GM18951 (cell line): Measurements from ENCODE around the gene ETFDH.
"Not testable (repeated sequence)": the region's sequence is repeated elsewhere in the genome, so short reads cannot be mapped to it uniquely, and the experiment has no call there.

ENCODE experiments used
- POLR2A ChIP-seq: IDR thresholded peaks from 4 replicates; pipeline ENCODE4 v1.6.1; 2011; ENCODE audit warnings: mild to moderate bottlenecking; ENCODE audit not compliant: insufficient read length, insufficient read depth; ENCODE audit errors: extremely low read depth
- in situ Hi-C: fragments of 300-500 bp; cut with MboI; formaldehyde crosslinking; loops from one replicate; pipeline ENCODE4 v1.12.0; 2022; ENCODE audit warnings: low sequenced_read_pairs, mixed read lengths, inconsistent platforms; ENCODE audit not compliant: unreplicated experiment

Gene ETFDH

GRCh38 chr4:158750379-158750778 lies 78.3 kb downstream of the ETFDH start:
- TF ChIP-seq POLR2A, result no peak

DNA sequence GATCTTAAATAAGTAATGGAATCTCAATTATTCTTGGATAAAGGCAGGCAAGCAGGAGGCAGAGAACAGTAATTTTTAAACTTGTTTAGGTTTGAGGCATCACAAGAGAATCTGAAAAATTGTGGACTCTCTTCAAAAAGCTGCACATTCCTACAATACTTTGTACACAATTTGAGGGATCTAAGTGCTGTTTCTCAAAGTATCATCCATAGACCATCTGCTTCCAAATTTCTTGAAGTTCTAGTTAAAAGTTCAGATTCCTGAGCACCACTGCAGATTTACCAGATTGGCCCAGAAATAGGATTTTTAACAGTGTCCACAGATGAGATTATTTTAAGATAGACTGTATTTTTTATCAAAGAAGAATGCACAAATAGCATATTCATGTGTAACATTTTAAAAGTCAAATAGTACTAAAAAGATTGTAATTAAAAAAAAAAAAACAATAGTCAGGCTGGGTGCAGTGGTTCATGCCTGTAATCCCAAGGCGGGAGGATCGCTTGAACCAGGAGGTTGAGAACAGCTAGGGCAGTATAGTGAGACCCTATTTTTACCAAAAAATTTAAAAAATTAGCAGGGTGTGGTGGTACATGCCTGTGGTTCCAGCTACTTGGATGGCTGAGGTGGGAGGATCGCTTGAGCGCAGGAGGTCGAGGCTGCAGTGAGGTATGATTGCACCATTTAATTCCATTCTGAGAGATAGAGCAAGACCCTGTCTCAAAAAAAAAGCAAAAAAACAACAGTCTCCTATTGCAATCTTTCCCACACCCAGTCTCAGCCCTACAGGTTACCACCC lies 82.5 kb downstream of the ETFDH start:
- TF ChIP-seq POLR2A, result no peak
- in situ Hi-C loops, result no loop called here

More at GRCh38 chr4:158750379-158750778, 78.3 kb downstream of the ETFDH start:
- in situ Hi-C loops, result no loop called here

DNA sequence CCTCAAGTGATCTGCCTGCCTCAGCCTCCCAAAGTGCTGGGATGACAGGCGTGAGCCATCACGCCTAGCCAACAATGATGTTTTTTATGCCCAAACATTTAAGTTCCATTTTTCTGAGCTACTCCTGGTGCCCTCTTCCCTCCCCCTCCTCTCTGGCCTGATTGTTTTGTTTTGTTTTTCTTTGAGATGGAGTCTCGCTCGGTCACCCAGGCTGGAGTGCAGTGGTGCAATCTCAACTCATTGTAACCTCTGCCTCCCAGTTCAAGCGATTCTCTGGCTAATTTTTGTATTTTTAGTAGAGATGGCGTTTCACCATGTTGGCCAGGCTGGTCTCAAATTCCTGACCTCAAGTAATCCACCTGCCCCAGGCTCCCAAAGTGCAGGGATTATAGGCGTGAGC lies 83.7 kb downstream of the ETFDH start:
- in situ Hi-C loops, result not testable (repeated sequence)

DNA sequence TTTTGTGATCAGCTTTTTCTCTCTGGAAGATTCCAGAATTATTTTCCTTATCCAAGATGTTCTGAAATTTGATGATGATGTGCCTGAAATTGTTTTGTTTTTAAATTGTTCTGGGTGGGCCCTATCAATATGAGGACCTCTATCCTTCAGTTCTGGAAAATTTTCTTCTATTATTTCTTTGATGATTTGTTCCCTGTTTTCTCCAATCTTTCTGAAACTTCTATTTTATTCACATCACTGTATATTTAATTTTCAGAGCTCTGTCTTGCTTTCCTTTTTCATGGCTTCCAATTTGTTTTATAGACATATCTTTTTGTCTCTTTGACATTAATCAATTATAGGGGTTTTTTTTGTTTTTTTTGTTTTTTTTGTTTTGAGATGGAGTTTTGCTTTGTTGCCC lies 84.5 kb downstream of the ETFDH start:
- in situ Hi-C loops, result no loop called here
- no peak for TF ChIP-seq POLR2A

DNA sequence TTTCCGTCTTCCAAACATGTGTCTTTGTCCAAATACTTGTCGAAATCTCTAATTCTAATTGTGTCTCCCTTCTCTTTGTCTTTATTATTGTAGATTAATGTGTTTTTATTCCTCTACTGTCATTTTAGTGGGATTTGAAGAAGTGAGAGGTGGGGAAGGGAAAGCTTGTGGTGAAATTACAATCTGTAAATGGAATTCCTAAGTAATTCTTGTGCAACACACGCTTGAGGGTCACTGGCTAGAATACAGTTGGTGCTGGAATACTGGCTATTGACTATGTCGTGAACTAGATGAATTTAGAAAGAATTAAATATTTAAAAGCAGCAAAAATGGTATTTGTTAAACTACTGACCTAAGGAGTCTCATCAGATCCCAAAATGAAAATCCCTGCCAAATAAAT lies 86.0 kb downstream of the ETFDH start:
- TF ChIP-seq POLR2A, result no peak
- in situ Hi-C loops, result no loop called here

GRCh38 chr4:158758703-158759102 lies 86.6 kb downstream of the ETFDH start:
- in situ Hi-C loops, result no loop called here
- TF ChIP-seq POLR2A, result no peak
